GM23338 (cell line): ENCODE results near the gene GRIN2B.

Experiments
- CREB1 ChIP-seq: fragments of 250-450 bp; sonication (Bioruptor Pico); IDR thresholded peaks from 2 replicates; pipeline ENCODE4 v1.5.0; 2020; ENCODE audit warnings: low read depth, mild to moderate bottlenecking, moderate library complexity
- EZH2 ChIP-seq: fragments of 200-600 bp; sonication (generic); IDR thresholded peaks from one replicate; pipeline ENCODE4 v1.8.0; 2017; ENCODE audit warnings: antibody characterized with exemption, mild to moderate bottlenecking, low read depth; ENCODE audit not compliant: unreplicated experiment
- EZH2phosphoT487 ChIP-seq: fragments of 200-600 bp; sonication (generic); IDR thresholded peaks from one replicate; pipeline ENCODE4 v1.8.1; 2018; ENCODE audit warnings: antibody characterized with exemption; ENCODE audit not compliant: unreplicated experiment
- JUNB ChIP-seq: IDR thresholded peaks from one replicate; pipeline ENCODE4 v1.6.1; 2016; ENCODE audit warnings: antibody characterized with exemption; ENCODE audit not compliant: unreplicated experiment
- NANOG ChIP-seq: IDR thresholded peaks from 2 replicates; pipeline ENCODE4 v1.6.1; 2016; ENCODE audit warnings: antibody characterized with exemption, borderline replicate concordance
- POLR2AphosphoS5 ChIP-seq: IDR thresholded peaks from 2 replicates; pipeline ENCODE4 v1.6.1; 2016; ENCODE audit warnings: antibody characterized with exemption, low read depth
- STAT1 ChIP-seq: IDR thresholded peaks from one replicate; pipeline ENCODE4 v1.6.1; 2016; ENCODE audit warnings: antibody characterized with exemption; ENCODE audit not compliant: unreplicated experiment
- ZNF114 ChIP-seq: fragments of 250-450 bp; sonication (Bioruptor Pico); IDR thresholded peaks from 2 replicates; pipeline ENCODE4 v1.5.0; 2020; ENCODE audit warnings: mild to moderate bottlenecking, moderate library complexity
- ZNF331 ChIP-seq: fragments of 250-450 bp; sonication (Bioruptor Pico); IDR thresholded peaks from 2 replicates; pipeline ENCODE4 v1.5.0; 2020; ENCODE audit warnings: low read depth, mild to moderate bottlenecking, moderate library complexity
- TF ChIP-seq, protein P1 (sequence below), 2 experiments: fragments of 200-600 bp in 1 of 2; sonication (generic) in 1 of 2; conservative IDR thresholded peaks; 2 replicates each; pipeline versions ENCODE4 v1.5.1 to v1.6.1; 2016 to 2017; ENCODE audit warnings: antibody characterized with exemption in 2 of 2, low read depth in 2 of 2, mild to moderate bottlenecking in 2 of 2, moderate library complexity in 1 of 2
- TF ChIP-seq, protein P2 (sequence below): IDR thresholded peaks from one replicate; pipeline ENCODE4 v1.6.1; 2018; ENCODE audit warnings: antibody characterized with exemption; ENCODE audit not compliant: unreplicated experiment
- TF ChIP-seq, protein P3 (sequence below): IDR thresholded peaks from 2 replicates; pipeline ENCODE4 v1.6.1; 2016; ENCODE audit warnings: antibody characterized with exemption
- TF ChIP-seq, protein P4 (sequence below): fragments of 250-450 bp; sonication (Bioruptor Pico); IDR thresholded peaks from 2 replicates; pipeline ENCODE4 v1.5.0; 2020; ENCODE audit warnings: mild to moderate bottlenecking, moderate library complexity

DNA sequence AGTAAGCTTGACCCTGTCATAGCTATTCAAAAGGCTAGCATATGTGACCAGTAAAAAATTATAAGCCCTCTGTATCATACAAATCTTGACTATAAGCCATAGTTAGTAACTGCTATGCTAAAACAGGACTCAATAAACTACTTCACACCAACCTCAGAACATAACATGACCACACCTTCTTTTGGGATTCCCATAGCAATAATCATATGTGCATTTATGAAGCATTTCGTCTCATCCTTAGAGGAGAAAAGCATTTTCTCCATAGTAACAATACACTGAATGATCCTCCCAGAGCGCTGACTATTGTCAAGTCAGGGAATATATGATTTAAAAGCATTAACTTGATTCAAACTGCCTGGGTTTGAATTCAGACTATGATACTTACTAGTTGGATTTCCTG is 46.2 kb downstream of the GRIN2B start:
- TF ChIP-seq, protein P1, sequence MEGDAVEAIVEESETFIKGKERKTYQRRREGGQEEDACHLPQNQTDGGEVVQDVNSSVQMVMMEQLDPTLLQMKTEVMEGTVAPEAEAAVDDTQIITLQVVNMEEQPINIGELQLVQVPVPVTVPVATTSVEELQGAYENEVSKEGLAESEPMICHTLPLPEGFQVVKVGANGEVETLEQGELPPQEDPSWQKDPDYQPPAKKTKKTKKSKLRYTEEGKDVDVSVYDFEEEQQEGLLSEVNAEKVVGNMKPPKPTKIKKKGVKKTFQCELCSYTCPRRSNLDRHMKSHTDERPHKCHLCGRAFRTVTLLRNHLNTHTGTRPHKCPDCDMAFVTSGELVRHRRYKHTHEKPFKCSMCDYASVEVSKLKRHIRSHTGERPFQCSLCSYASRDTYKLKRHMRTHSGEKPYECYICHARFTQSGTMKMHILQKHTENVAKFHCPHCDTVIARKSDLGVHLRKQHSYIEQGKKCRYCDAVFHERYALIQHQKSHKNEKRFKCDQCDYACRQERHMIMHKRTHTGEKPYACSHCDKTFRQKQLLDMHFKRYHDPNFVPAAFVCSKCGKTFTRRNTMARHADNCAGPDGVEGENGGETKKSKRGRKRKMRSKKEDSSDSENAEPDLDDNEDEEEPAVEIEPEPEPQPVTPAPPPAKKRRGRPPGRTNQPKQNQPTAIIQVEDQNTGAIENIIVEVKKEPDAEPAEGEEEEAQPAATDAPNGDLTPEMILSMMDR (conservative IDR thresholded peaks at IDR 0.05; ENCODE audit: low read depth in 2 of 2), result no peak
- TF ChIP-seq EZH2 (no peak), EZH2phosphoT487 (no peak), POLR2AphosphoS5 (no peak), JUNB (no peak), NANOG (no peak), CREB1 (CRISPR knock-in tag) (no peak), ZNF331 (CRISPR knock-in tag) (no peak), STAT1 (no peak), ZNF114 (CRISPR knock-in tag) (no peak)
- TF ChIP-seq, protein P2, sequence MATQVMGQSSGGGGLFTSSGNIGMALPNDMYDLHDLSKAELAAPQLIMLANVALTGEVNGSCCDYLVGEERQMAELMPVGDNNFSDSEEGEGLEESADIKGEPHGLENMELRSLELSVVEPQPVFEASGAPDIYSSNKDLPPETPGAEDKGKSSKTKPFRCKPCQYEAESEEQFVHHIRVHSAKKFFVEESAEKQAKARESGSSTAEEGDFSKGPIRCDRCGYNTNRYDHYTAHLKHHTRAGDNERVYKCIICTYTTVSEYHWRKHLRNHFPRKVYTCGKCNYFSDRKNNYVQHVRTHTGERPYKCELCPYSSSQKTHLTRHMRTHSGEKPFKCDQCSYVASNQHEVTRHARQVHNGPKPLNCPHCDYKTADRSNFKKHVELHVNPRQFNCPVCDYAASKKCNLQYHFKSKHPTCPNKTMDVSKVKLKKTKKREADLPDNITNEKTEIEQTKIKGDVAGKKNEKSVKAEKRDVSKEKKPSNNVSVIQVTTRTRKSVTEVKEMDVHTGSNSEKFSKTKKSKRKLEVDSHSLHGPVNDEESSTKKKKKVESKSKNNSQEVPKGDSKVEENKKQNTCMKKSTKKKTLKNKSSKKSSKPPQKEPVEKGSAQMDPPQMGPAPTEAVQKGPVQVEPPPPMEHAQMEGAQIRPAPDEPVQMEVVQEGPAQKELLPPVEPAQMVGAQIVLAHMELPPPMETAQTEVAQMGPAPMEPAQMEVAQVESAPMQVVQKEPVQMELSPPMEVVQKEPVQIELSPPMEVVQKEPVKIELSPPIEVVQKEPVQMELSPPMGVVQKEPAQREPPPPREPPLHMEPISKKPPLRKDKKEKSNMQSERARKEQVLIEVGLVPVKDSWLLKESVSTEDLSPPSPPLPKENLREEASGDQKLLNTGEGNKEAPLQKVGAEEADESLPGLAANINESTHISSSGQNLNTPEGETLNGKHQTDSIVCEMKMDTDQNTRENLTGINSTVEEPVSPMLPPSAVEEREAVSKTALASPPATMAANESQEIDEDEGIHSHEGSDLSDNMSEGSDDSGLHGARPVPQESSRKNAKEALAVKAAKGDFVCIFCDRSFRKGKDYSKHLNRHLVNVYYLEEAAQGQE, result no peak
- TF ChIP-seq, protein P3, sequence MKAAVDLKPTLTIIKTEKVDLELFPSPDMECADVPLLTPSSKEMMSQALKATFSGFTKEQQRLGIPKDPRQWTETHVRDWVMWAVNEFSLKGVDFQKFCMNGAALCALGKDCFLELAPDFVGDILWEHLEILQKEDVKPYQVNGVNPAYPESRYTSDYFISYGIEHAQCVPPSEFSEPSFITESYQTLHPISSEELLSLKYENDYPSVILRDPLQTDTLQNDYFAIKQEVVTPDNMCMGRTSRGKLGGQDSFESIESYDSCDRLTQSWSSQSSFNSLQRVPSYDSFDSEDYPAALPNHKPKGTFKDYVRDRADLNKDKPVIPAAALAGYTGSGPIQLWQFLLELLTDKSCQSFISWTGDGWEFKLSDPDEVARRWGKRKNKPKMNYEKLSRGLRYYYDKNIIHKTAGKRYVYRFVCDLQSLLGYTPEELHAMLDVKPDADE, result no peak
- TF ChIP-seq, protein P4, sequence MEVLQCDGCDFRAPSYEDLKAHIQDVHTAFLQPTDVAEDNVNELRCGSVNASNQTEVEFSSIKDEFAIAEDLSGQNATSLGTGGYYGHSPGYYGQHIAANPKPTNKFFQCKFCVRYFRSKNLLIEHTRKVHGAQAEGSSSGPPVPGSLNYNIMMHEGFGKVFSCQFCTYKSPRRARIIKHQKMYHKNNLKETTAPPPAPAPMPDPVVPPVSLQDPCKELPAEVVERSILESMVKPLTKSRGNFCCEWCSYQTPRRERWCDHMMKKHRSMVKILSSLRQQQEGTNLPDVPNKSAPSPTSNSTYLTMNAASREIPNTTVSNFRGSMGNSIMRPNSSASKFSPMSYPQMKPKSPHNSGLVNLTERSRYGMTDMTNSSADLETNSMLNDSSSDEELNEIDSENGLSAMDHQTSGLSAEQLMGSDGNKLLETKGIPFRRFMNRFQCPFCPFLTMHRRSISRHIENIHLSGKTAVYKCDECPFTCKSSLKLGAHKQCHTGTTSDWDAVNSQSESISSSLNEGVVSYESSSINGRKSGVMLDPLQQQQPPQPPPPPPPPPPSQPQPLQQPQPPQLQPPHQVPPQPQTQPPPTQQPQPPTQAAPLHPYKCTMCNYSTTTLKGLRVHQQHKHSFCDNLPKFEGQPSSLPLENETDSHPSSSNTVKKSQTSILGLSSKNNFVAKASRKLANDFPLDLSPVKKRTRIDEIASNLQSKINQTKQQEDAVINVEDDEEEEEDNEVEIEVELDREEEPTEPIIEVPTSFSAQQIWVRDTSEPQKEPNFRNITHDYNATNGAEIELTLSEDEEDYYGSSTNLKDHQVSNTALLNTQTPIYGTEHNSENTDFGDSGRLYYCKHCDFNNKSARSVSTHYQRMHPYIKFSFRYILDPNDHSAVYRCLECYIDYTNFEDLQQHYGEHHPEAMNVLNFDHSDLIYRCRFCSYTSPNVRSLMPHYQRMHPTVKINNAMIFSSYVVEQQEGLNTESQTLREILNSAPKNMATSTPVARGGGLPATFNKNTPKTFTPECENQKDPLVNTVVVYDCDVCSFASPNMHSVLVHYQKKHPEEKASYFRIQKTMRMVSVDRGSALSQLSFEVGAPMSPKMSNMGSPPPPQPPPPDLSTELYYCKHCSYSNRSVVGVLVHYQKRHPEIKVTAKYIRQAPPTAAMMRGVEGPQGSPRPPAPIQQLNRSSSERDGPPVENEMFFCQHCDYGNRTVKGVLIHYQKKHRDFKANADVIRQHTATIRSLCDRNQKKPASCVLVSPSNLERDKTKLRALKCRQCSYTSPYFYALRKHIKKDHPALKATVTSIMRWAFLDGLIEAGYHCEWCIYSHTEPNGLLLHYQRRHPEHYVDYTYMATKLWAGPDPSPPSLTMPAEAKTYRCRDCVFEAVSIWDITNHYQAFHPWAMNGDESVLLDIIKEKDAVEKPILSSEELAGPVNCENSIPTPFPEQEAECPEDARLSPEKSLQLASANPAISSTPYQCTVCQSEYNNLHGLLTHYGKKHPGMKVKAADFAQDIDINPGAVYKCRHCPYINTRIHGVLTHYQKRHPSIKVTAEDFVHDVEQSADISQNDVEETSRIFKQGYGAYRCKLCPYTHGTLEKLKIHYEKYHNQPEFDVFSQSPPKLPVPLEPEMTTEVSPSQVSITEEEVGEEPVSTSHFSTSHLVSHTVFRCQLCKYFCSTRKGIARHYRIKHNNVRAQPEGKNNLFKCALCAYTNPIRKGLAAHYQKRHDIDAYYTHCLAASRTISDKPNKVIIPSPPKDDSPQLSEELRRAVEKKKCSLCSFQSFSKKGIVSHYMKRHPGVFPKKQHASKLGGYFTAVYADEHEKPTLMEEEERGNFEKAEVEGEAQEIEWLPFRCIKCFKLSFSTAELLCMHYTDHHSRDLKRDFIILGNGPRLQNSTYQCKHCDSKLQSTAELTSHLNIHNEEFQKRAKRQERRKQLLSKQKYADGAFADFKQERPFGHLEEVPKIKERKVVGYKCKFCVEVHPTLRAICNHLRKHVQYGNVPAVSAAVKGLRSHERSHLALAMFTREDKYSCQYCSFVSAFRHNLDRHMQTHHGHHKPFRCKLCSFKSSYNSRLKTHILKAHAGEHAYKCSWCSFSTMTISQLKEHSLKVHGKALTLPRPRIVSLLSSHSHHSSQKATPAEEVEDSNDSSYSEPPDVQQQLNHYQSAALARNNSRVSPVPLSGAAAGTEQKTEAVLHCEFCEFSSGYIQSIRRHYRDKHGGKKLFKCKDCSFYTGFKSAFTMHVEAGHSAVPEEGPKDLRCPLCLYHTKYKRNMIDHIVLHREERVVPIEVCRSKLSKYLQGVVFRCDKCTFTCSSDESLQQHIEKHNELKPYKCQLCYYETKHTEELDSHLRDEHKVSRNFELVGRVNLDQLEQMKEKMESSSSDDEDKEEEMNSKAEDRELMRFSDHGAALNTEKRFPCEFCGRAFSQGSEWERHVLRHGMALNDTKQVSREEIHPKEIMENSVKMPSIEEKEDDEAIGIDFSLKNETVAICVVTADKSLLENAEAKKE (CRISPR knock-in tag), result no peak
